GM15510 (cell line): ENCODE measurements around the gene GASK1A.

Experiments
- POLR2A ChIP-seq: IDR thresholded peaks from 3 replicates; pipeline ENCODE4 v1.6.1; 2011; ENCODE audit warnings: borderline replicate concordance; ENCODE audit not compliant: insufficient read length; ENCODE audit errors: extremely low read depth

GASK1A gene

DNA sequence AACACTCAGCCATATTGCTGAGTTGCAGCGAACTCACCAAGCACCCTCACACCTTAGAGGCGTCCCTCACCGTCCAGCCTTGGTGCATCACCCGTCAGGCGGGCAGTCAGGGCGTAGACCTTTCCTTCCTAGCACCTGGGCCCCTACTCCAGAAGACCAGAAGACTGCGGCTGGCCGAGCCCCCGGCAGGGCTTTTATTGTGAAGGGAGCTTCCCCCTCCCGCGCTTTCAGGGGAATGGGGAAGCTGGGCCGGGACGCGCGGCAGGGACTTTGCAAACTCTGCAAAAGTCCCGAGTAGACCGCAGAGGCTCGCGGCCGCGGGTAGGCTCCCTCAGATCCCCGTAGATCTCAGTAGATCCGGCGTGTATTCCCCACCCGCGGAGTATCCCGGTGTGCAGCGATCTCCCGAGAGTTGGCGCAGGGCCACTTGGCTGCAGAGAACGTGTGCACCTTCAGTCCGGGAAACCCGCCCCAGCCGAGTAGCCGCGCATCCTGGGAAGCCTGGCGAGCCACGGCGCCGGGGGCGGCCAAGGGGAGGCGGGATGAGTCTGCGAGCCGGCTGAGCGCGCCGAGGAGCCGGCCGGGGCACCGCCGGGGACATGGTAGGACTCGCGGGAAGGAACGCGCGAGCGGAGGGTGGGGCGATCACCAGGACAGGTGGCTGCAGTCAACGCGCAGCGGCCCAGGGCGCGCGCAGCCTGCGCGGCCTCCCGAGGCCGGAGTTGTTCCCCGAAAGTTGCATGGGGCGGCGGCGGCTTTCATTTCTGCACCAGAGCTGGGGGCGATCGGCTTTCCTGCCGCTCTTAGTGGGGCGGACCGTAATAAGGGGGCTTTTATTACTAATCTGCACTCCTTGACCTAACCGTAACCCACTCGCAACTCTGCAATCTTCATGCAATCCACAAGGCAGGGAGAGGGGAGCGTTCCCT, at the start of gene GASK1A:
Gene GASK1A, plus strand, starts transcription at position 268 of the 929 bp plus-strand sequence. Its CDS starts 332 bp downstream, at position 600.
- no peak for TF ChIP-seq POLR2A

DNA sequence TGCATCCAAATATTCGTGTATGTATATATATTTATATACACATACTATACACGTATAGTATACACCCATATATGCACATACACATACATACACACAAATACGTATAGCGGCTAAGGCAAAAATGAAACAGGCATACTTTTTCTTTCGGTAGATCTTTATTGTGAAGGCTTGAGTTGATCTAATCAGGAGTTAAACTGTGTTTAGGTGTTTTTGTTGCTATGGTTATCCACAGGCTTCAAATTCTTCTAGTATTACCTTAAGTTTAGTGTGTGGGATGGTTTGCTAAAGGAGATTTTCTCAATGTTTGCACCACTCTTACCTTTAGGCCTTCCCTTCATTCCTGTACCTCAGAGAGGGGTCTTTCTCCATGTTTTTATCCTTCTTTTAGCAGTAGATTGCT, 45.0 kb upstream of the GASK1A start:
- no peak for TF ChIP-seq POLR2A

DNA sequence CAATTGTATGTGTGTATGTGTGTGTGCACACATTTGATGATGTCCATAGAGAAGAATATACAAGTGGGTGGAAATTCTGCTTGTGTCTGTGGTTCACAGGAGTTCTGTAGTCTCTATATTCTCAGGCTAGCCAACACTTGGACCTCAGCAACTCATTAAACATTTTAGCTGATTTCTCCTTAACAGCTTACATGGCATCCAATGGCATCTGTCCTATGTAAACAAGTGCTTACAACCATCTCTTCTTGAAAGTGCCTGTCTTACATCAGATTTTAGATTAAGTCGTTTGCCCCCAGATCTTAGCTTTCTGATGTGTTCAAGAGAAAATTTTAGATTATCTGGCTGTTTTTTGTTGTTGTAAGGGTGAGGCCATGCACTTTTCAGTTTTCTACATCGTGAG, 44.2 kb upstream of the GASK1A start:
- no peak for TF ChIP-seq POLR2A

DNA sequence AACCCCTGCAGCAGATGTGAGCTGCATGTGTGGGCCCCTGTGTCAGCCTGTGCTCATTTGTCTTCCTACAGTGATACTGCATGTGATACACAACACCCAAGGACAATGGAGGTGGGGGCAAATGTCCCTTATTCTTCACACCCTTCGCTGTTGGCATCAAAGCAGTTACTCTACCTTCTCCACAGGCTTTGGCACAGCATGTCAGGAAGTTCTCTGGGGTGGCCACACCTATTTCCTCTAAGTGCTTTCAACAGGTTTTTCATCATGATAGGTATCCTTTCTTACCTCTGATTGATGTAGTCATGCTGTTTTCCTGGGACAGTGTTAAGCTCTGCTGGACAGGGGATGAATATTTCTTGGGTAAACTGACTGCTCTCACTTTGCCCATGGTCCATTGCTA, 43.6 kb upstream of the GASK1A start:
- no peak for TF ChIP-seq POLR2A

DNA sequence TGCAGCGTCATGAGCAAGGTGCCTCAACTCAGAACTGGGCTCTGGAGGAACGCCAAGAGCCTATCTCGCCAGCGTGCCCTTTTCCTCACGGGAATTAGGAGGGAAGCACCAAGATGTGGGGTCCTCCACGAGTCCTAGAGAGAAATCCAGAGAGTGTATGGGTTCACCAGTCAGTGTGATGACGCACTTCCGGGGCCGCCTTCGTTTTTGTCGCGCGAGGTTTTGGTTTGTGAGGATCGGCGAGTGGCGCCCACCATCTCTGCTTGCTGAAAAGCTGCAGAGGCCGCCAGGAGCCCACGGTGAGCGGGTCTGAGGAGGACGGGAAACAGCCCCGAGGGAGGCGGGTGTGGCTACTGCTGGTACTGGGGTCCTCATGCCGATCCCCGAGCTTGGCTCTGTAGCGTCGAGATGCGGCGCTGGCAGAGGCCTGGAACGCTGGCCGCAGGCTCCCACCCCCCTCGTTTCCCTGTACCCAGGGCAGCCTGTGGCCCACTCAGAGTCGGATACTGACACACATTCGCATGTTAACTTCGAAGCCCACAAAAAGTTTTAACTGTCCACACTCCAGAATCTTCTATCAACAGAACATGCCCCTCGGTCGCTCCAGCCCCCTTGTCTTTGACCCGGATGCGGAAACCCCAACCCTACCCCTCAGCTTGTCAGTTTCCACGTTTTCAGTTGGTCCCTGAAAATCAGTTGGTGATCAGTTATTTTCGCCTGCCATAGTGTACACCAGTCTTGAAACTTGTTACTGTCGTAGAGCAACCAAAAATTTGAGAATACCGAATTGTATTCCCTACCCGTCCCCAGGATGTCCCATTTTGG, 42.7 kb upstream of the GASK1A start:
- no peak for TF ChIP-seq POLR2A

DNA sequence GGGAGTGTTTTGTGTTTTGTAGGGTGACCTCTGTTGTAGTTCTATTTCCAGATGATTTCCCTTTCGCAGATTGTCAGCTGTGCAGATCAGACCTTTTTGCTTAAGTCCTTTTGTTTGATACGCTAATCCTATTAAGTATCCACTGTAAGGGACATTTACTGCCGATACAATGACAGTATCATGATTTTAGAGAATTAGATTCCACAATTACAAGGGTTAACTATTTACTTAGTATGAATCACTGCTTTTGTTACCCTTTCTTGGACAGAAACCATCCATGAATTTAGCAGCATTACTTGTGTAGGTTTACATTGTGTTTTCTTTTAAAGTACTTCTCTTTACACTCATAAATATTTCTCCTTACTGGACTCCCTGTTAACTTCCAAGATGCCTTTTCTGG, 41.8 kb upstream of the GASK1A start:
- TF ChIP-seq POLR2A: no peak

DNA sequence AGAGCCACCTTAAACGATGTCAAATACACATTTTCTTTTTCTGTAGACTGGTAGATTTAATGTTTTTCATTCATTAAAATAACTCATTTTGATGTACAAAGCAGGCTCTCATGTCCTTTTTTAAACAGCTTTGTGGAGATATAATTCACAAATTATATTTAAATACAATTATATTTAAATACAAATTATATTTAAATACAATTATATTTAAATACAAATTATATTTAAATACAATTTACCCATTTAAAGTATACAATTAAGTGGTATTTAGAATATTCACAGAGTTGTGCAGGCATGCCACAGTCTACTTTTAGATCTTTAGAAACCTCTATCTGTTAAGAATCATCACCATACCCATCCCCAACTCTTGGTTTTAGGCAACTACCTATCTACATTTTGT, 36.4 kb upstream of the GASK1A start:
- TF ChIP-seq POLR2A: no peak

DNA sequence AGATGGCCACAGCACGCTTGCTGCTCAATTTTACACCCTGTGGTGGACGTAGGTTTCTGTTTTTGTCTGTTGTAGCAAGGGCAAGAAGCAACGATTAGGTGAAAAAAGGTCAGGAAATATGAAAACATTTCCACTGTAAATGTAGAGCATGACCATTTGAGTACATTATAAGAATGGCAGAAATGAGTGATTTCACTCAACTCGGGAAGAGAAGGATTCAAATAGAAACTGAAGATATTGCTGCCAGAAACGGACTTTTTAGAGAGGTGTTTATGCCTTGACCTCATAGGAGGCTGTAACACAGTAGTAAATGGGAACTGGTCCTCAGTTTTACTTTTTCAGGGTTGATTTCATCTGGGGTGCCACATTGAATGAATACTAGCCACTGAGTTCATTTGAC, 33.1 kb upstream of the GASK1A start:
- no peak for TF ChIP-seq POLR2A

DNA sequence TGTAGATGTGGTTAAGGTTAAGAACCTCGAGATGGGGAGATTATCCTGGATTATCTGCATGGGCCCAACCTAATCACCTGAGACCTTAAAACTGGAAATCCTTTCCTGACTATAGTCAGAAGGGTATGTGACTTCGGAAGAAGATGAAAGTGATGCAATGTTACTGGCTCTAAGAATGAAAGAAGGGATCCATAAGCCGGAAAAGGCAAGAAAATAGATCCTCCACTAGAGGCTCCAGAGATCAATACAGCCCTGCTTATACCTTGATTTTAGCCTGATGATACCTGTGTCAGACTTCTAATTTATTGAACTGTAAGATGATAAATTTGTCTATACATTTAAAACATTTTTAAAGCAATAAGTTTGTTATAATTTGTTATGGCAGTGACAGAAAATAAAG, 21.5 kb upstream of the GASK1A start:
- TF ChIP-seq POLR2A: no peak

DNA sequence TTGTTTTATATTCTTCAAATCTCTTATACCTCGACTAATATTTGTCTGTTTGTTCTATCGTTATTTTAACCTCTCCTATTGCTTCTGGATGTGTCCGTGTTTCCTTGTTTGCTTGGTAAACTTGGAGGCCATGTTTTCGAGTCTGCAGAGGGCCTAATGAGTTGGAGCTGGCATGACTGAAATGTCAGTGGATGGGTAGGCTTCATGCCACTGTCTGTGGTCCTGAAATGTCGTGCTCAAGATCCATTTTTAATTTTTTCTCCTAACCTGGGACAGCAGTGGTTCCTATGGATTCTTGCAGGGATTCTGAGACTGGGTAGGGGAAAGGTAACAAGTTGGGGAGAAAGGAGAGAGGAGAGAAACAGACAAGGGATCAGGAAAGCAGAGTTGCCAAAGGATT, 18.8 kb upstream of the GASK1A start:
- no peak for TF ChIP-seq POLR2A

DNA sequence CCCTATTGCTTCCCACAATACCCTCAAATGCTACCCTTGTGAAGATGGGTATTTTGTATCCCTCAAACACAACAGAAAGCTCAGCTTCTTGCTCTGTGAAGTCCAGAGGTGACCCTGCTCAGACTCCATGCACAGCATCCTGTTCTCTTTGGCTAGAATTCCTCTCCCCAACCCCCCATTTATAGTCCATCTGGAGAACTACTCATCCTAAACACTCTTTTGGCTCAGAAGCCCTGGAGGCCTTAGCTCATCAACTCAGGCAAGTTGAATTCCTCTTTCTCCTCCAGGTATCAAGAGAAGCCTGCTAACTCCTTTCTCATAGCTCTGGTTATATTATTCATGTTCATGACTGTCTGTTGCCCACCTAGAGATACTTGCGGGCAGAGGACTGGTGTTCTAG, 18.3 kb upstream of the GASK1A start:
- no peak for TF ChIP-seq POLR2A

DNA sequence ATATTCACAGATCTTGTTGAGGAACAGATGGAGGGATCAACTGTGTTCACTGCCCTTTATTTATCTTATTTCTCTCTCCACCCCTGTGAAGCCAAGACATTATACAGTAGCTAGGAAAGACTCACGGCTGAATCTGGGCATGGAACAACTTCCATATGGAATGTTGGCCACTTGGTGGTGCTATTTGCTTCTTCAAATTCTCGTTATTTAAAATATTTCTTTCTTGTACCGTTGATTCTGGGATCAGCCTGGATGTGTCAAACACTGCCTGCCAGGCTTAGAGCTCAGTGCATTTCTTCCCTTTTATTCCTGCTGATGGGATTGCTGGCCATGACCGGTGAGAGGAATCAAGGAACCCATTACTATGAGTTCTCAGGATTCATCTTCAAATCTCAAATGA, 17.5 kb upstream of the GASK1A start:
- no peak for TF ChIP-seq POLR2A

DNA sequence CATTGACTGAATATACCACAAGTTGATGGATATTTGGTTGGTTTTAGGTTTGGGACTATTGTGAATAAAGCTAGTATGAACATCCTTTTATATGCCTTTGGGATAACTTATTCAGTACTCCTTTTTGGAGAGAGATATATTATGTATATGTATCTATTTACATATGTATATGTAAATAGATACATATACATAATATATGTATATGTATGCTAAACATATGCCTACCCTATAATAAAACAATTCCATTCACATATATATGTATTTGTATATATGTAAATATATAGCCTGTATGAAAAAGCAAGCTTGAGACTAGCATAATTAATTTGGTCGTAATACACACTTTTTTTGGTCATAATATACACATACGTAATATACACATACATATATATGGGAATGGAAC, 15.8 kb upstream of the GASK1A start:
- no peak for TF ChIP-seq POLR2A

DNA sequence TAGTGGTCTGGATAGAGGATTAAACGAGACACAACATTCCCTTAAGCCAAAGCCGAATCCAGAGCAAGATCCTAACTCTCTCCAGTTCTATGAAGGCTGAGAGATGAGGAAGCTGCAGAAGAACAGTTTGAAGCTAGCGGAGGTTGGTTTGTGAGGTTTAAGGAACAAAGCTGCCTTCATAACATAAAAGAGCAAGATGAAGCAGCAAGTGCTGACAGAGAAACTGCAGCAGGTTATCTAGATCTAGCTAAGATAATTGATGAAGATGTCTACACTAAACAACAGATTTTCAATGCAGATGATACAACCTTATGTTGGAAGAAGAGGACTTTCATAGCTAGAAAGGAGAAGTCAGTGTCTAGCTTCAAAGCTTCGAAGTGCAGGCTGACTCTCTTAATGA, 14.8 kb upstream of the GASK1A start:
- TF ChIP-seq POLR2A: no peak

DNA sequence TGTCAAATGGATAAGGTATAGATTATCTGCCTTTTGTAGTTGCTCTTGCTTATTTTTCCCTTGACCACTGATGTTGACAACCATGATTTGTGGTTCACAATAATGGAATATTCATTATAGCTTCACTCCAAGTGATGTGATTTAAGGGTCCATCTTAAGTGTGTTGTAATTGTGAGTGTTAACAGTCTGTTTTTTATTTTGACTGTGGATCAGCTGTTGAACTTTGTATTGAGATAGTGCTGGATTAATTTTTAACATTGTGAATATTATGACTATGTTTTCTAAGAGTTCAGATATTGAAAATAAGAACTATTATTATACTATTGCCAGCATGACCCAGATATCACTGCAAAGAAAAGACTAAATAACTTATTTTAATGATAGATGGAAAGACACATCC, 8.6 kb upstream of the GASK1A start:
- no peak for TF ChIP-seq POLR2A

DNA sequence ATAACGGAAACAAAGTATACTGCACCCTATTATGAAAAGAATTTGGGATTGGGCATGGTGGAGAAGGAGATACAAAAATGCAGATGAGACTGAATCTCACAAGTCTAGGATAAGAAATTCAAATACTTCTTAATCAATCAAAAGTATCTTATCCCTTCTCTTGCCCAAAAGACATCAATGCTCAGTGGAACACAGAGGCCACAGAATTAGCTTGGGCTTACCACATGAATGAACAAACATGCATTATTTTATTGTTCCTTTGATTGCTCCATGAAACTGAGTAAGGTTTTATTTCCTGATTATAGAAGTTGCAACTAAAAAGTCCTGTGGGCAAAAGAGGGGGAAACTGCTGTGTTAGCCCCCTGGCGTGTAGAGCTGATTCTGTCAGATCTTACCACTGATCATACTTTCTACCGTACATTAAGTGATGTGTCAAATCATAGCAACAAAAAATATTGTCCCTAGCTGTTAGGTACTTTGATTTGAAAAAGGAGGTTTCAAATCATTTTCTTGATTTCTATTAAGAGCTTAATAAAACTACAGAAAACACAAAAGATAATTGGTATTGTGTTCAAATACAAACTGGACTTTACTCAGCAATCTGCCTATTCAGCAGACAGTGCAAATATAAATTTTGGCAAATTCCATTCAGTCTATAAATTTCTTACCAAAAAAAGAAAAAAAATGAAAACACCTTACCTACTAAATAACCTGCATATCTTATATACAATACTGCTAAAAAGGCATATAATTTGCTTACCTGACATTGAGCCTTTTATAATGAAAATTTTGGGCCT, 7.9 kb upstream of the GASK1A start:
- no peak for TF ChIP-seq POLR2A

DNA sequence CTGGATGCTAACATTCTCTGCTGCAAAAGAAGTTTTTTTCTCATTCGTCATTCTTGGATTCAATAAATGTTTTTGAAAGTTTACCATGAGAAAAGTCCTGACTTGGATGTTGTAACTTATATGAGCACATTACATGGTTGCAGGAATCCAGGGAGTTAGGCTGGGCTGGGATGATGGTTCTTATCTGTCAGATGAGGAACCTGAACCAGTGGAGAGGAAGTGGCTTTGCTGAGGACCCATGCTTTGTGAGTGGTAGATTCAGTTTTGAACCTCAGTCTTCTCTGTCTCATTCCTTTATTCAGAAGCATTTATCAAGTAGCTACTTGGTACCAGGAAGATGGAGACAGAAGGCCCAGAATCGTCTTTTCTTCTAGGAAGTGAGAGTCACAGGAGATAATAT, 3.7 kb upstream of the GASK1A start:
- no peak for TF ChIP-seq POLR2A
